ENCODE results near the gene SPECC1.
"Not testable (repeated sequence)": the region's sequence is repeated elsewhere in the genome, so short reads cannot be mapped to it uniquely, and the experiment has no call there.

Gene SPECC1

DNA sequence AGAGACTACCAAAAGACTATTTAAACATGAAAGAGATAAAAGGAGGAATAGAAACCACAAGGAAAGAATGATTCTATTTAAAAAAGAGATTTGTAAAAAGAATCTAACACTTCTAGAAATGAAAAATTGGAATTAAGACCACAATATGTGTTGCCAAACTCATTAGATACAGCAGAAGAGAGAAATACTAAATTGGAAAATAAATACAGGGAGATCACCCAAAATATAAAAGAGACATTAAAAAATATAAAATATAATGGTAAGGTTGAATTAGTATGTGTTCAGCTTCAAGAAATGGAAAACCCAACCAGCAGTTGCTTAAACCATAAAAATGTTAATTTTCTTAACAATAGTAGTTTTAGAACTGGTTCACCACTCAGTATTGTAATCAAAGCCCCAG is 297.8 kb downstream of the SPECC1 start:
- DNase-seq (ENCODE audit: low read depth in 2 of 2), result no peak

DNA sequence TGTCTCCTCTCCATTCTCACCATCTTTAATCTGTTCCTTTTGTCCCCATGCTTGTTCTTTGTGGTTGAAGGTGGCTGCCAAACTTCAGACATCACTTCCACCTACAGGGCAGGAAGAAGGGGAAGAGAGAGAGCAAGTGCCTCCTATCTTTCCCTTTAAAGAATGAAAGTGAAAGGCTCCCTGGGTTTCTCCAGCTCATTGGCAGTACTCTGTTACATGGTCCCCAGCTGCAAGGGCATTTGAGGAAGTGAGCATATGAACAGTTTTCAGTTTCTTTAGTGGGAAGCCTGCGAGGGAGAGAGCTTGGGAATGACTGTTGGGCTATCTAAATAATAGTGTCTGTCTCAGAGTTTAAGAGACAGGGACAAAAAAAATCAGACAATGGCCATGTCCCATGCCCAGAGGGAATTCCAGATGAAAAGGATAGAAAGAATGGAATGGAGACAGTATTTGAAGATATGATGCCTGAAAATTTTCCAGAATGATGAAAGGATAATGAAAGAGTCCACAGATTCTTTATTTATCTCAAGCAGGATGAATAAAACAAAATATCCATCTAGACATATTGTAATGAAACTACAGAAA is 298.3 kb downstream of the SPECC1 start:
- DNase-seq (ENCODE audit: low read depth in 2 of 2), result no peak

DNA sequence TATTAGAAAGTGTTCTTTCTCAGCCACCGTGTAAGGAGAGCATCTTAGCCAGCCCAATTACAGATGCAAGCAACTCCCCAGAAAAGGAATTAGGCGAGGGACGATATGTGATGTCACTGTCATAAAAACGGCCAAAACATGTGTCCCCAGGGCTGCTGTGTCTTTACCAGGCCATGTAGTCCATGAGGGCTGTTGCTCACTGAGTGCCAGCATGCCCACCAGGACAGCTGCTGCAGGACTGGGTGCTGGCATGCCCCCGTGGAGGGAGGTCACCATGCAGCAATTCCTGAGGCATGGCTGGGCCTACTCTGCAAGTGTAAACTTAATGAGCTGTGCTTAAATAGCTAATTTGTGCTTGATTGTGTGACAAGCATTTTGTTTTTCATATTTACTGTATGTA is 301.3 kb downstream of the SPECC1 start:
- DNase-seq (ENCODE audit: low read depth in 2 of 2), result no peak

DNA sequence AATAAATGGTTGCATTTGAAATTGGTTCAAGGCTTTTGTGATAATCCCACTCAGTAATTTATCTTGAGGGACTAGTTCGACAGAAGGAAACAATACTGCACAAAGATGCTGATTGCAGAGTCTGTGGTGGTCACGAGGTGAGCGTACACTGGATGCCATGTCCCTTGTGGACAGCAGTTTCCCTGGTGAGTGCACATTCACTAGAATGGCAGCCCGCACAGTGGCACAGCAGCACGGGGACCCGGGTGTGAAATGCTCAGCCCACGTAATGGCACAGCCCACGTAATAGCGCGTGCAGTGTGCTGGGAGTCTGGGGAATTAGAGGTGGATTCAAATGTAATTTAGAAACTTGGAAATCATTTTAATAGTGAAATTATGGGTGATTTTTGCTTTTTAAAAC is 304.1 kb downstream of the SPECC1 start:
- no peak for DNase-seq (ENCODE audit: low read depth in 2 of 2)

DNA sequence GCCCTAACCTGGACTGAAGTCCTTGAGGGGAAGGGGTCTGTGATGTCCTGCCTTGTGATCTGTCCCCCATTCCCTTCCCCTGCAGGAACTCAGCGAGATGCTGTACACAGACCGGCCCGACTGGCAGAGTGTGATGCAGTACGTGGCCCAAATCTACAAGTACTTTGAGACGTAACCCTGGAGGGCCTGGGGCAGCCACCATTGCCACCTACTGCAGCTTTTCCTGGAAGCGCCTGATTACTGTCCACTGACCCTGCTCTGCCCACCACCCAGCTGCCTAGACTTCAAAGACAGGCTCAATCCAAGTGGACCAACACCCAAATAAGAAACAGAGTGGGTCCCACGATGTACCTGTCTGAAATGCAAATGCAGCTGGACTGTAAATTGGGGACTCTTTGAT is 304.7 kb downstream of the SPECC1 start:
- no peak for DNase-seq (ENCODE audit: low read depth in 2 of 2)

DNA sequence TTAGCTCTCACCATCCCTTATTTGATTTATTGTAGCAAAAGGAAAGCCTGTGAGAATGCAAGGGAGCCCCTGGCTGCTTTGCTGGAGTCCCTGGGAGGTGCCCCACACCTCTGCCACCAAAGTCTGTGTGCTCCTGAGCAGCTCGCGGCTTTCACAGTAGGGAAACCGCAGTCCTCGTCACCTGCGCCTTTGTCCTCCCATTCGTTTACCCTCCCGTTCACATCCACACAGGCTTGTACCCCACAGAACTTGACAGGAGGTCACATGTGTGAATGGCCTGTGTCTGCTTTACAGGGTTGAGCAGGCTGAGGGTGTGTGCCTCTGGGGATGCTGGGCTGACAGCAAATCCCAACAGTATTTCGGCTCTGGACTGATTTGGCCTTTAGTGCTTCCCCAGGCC is 305.7 kb downstream of the SPECC1 start:
- DNase-seq (ENCODE audit: low read depth in 2 of 2), result no peak

DNA sequence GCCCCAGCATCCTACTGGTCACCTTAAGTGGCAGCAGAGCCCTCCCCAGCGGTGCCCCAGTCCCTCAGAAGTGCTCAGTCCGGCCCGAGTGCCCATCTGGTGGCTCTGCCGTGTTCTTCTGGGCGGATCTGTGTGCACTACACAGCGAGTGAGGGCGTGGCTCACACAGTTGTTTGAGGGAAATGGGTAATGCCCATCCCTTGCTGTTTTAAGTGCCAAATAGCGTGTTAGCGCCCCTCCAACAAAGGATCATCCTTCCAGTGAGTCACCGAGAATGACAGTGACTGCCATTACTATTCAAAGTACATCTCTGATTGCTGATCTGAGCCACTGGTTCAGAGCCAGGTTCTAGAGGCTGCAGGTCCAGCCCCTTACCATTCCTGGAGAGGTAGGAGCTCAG is 306.2 kb downstream of the SPECC1 start:
- no peak for DNase-seq (ENCODE audit: low read depth in 2 of 2)

DNA sequence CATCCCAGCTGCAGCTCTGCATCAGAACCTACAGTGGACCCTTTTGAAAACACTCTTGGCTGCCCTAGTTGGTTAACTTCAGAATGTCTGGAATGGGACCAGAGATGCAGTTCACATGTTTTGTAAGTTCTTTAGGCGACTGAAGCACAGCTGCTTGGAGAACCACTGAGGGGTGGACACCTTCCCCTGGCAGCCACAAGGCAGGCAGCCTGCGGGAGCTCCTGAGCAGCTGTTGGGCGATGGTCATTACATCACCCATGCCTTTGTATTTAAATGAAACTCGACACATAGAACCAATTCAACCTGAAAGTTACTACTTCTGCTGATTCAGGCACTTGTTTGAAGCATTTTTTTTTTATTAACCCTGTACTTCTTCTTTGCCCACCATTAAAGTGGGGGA is 306.7 kb downstream of the SPECC1 start:
- DNase-seq (ENCODE audit: low read depth in 2 of 2), result no peak

DNA sequence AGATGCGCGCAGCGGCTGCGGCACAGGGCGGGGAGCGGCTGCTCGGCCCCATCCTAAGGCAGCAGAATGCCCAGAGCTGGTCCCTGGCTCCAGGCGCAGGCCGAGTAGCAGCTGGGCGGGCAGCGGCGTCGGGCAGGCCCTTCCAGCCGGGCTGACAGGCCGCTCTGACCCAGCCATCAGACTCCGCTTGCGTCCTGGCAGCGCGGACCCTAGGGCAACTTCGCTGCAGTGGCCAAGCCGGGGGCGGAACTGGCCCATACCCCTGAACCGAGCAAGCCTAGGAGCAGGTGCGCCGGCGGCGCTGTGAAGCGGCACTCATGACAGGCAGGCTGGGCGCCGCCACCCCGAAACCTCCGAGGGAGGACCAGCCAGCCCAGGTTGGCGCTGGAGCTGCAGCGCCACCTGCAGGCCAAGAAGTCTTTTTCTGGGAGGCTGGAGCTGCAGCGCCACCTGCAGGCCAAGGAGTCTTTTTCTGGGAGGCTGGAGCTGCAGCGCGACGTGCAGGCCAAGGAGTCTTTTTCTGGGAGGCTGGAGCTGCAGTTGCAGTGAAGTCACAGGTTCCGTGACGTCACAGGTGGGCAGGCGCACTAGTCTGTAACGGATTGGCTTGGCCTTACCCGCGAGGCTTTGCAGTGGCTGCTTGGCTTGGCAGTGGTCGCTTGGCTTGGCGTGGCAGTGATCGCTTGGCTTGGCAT is 311.5 kb downstream of the SPECC1 start:
- peak; percentile 64 to 70 for DNase-seq (ENCODE audit: low read depth in 2 of 2)

DNA sequence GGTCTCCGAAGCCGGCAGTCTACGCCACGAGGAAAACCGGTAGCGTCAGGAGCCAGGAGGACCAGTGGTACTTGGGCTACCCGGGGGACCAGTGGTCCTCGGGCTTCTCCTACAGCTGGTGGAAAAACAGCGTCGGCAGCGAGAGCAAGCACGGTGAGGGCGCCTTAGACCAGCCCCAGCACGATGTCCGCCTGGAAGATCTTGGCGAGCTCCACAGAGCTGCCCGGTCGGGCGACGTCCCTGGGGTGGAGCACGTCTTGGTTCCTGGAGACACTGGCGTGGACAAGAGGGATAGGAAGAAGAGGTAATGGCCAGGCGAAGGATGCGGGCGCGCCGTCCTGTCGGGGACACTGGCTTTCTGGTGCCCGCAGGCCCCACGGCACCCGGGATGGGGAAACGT is 312.2 kb downstream of the SPECC1 start:
- not testable (repeated sequence) for DNase-seq (ENCODE audit: low read depth in 2 of 2)

DNA sequence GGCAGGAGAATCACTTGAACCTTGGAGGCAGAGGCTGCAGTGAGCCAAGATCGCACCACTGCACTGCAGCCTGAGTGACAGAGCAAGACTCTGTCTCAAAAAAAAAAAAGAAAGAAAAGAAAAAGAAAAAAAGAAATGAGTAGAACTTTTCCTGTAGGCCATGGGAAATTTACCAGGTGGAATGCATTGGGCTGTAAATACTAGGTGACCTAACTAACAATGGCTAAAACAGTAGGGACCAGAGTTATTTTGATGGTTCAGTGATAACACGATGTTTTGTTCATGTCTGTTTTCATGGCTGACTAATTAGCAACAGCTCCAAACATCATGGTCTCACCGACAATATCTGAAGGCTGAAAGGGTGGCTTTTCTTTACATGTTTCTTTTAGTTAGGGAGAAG is 318.6 kb downstream of the SPECC1 start:
- not testable (repeated sequence) for DNase-seq (ENCODE audit: low read depth in 2 of 2)

DNA sequence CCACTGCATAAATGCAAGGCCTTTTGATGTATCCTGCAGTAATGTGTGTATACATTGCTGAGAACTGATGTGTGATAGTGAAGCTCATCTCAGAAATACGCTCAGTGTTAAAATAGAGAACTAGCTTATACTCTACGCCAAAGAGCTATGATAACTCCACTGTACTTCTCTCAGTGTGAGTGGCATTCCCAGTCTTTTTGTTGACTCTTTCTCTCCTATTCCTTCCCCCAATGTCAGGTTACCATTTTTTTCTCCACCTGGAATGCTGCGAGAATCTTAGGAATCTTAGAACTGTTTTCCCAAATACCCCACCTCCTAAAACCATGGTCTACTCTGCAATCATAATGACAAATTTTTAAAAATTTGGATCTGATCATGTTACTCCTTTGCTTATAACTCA is 342.2 kb downstream of the SPECC1 start:
- DNase-seq (ENCODE audit: low read depth in 2 of 2), result not testable (repeated sequence)

DNA sequence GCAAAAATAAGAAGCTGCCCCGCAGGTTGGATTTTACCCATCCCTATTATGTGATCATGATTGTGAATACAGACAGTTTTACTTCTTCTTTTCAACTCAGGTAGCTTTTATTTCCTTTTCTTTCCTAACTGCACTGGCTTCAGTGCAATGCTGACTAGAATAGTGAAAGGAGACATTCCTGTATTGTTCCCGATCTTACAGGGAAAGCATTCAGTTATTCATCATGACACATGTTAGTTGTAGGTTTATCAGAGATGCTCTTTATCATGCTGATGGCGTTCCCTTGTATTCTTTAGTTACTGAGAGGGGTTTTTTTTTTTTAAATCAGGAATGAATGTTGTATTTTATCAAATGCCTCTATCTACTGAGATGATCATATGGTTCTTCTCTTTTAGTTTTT is 343.4 kb downstream of the SPECC1 start:
- not testable (repeated sequence) for DNase-seq (ENCODE audit: low read depth in 2 of 2)

DNA sequence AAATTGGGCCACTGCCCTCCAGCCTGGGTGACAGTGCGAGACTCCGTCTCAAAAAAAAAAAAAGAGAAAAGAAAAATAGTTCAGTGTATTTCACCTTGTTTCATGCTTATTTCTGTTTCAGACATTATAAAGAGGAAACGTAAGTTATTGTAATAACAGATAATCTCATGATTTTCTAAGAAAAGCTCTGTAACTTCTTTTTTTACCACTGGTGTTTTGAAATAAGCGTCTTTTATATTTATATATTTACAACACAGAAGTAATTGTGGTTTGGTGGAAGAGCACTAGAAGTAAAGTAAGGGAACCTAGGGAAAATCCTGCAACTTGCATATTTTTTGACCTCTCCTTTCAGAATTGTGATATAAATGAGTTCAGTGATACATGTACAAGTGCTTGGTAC is 354.7 kb downstream of the SPECC1 start:
- DNase-seq (ENCODE audit: low read depth in 2 of 2), result not testable (repeated sequence)

Measured in stimulated activated CD4-positive, alpha-beta T cell treated with anti-CD3 and anti-CD28 coated beads, Interleukin-4, amount 100 ng/mL, for 48 hours (primary cell).